Panc1 (cell line): Measurements from ENCODE around the gene NCKIPSD. TPM values are rescaled to one million over a fixed set of nuclear protein-coding genes. Genes with fewer than 3 reads are reported as not detected.
A peak's percentile ranks its signal among the peaks of the same experiment; 100 is the strongest.

Experiments used
- ATAC-seq: fragments of 200-7000 bp; cut with Tn5 transposase; 2 replicates; pipeline ENCODE4 v1.9.1; 2020; ENCODE audit warnings: mild to moderate bottlenecking, moderate library complexity
- BruUV-seq: library from RNA; stranded (reverse); fragments of 400-500 nt; replicated peaks from 2 replicates; lab custom pipeline; 2021; lab: Mats Ljungman, UMichigan
- CTCF ChIA-PET: fragments of 300-600 bp; sonication (Branson Sonifier 250); formaldehyde crosslinking; loops from one replicate; lab custom pipeline; 2022; ENCODE audit warnings: antibody characterized with exemption; lab: Charles Lee
- POLR2A ChIA-PET: fragments of 300-600 bp; sonication (Branson Sonifier 250); formaldehyde crosslinking; loops from one replicate; lab custom pipeline; 2022; ENCODE audit warnings: antibody characterized with exemption; lab: Charles Lee
- DNase-seq: peaks from one replicate; pipeline ENCODE4 v3.0.0-alpha.2; 2010; ENCODE audit warnings: low read depth, low spot score
- H3K27ac ChIP-seq: 2 replicates; pipeline ENCODE4 v1.5.1; 2011; ENCODE audit warnings: mild to moderate bottlenecking, low read length, inconsistent platforms
- H3K27me3 ChIP-seq: fragments of 200-500 bp; sonication (Bioruptor generic); 2 replicates; pipeline ENCODE4 v1.6.0; 2014; ENCODE audit warnings: low read length, inconsistent platforms; ENCODE audit not compliant: control insufficient read depth, insufficient read depth
- H3K36me3 ChIP-seq: fragments of 200-500 bp; sonication (Bioruptor generic); 2 replicates; pipeline ENCODE4 v1.5.1; 2014; ENCODE audit warnings: inconsistent platforms, mild to moderate bottlenecking, low read length, moderate library complexity; ENCODE audit not compliant: control insufficient read depth, insufficient read depth
- H3K4me1 ChIP-seq: 2 replicates; pipeline ENCODE4 v1.5.1; 2011; ENCODE audit warnings: inconsistent platforms, mild to moderate bottlenecking, low read length, moderate library complexity; ENCODE audit not compliant: control insufficient read depth, insufficient read depth
- H3K4me3 ChIP-seq, 2 experiments: 2 replicates each; pipeline ENCODE4 v1.5.1; 2011 to 2012; ENCODE audit warnings: low read depth in 2 of 2, low read length in 2 of 2, mild to moderate bottlenecking in 2 of 2, inconsistent platforms in 1 of 2, moderate library complexity in 1 of 2
- H3K9me3 ChIP-seq: fragments of 200-500 bp; sonication (Bioruptor generic); 2 replicates; pipeline ENCODE4 v1.5.1; 2014; ENCODE audit warnings: low read depth, mild to moderate bottlenecking, inconsistent platforms, low read length, moderate library complexity; ENCODE audit not compliant: control insufficient read depth, insufficient read depth
- POLR2AphosphoS5 ChIP-seq: IDR thresholded peaks from 2 replicates; pipeline ENCODE4 v1.6.1; 2012; ENCODE audit warnings: mild to moderate bottlenecking, low read depth, low read length, moderate library complexity
- REST ChIP-seq, 2 experiments: IDR thresholded peaks; 2 replicates each; pipeline ENCODE4 v1.6.1; 2011 to 2012; ENCODE audit warnings: low read depth in 2 of 2, control low read depth in 1 of 2, low read length in 1 of 2, mild to moderate bottlenecking in 1 of 2, moderate library complexity in 1 of 2; ENCODE audit not compliant: insufficient read depth in 1 of 2
- SIN3A ChIP-seq: IDR thresholded peaks from 2 replicates; pipeline ENCODE4 v1.6.1; 2012; ENCODE audit warnings: low read depth, mild to moderate bottlenecking, low read length, moderate library complexity, borderline replicate concordance; ENCODE audit not compliant: insufficient read depth
- TCF7L2 ChIP-seq: IDR thresholded peaks from 2 replicates; pipeline ENCODE4 v1.6.1; 2011; ENCODE audit warnings: mild to moderate bottlenecking, low read depth, low read length, inconsistent platforms
- in situ Hi-C: cut with HindIII; loops from 2 replicates; pipeline ENCODE4 v1.10.0; 2016; ENCODE audit warnings: low sequenced_read_pairs, low pct_unique_long_range_greater_than_20kb
- intact Hi-C: fragments of 100-400 bp; cut with micrococcal nuclease; formaldehyde crosslinking; loops from one replicate; pipeline ENCODE4 v1.10.0; 2022; ENCODE audit not compliant: unreplicated experiment
- total RNA-seq: library from RNA; stranded (reverse); gene quantifications from one replicate; pipeline ENCODE4 v1.2.1, GENCODE V29; 2021; ENCODE audit not compliant: unreplicated experiment
- TF ChIP-seq, protein P1 (sequence below): fragments of 450-650 bp; IDR thresholded peaks from 2 replicates; pipeline ENCODE4 v1.5.1; 2017; ENCODE audit warnings: mild to moderate bottlenecking

NCKIPSD gene
- total RNA-seq, 1 experiment from 2014 or later, result 26.8 TPM

DNA sequence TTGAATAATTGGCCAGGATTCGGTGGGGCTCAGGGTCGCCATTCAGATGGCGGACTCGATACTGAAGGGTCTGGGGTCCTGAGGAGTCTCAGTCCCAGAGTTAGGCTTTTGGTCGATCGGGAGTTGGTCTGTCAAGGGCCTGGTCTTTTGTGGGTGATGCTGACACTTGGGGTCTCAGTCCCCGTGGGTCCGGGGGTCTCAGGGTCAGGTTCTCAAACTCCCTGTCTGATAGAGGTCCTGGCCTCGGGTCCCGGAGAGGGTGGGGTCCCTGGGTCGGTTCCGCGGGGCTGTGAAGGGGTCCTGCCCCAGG, 467 bp downstream of the NCKIPSD start:
- POLR2A ChIA-PET, result no interaction called here

DNA sequence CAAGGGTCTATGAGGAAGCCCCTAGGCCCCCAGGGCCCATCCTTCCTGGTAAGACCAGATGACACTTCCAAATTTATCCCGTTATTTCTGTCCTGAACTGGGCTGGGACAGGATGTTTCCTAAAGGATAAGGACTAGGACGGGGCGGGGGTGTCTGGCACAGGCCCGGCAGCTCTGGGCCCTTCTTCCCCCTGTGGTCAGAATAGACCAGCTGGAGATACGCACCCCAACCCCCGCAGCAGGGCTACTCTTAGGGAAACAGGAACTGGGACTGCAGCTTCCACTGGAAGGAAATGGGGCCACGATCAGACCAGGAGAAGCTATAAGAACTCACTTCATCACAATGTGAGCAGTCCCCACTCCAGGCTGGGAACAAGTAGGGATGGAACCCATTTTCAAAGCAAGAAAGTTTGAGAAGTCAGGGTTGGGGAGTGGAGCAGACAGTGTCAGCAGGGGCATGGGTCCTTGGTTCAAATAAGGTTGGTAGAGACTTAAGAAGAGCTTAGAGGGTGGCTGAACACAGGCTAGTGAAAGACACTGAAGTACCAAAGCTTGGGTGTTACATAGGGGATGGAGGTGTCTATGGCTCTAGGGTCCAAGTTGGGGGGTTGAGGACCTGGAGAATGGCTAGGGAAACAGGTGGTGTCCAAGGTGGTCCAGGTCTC, 1.1 kb downstream of the NCKIPSD start:
- no peak for DNase-seq
- Histone ChIP-seq H3K9me3 (no peaks in the 10 kb centered on the region), H3K27me3 (no peaks in the 10 kb centered on the region), H3K27ac (peak overlapping the region; percentile 70; the same call in 1 of the 2 replicates), H3K4me1 (peaks cover 12% of the 10 kb centered on the region; the same call in 1 of the 2 replicates), H3K4me3 (peak overlapping the region; percentile 69 to 81), H3K36me3 (peaks cover 3% of the 10 kb centered on the region)
- TF ChIP-seq, protein P1, sequence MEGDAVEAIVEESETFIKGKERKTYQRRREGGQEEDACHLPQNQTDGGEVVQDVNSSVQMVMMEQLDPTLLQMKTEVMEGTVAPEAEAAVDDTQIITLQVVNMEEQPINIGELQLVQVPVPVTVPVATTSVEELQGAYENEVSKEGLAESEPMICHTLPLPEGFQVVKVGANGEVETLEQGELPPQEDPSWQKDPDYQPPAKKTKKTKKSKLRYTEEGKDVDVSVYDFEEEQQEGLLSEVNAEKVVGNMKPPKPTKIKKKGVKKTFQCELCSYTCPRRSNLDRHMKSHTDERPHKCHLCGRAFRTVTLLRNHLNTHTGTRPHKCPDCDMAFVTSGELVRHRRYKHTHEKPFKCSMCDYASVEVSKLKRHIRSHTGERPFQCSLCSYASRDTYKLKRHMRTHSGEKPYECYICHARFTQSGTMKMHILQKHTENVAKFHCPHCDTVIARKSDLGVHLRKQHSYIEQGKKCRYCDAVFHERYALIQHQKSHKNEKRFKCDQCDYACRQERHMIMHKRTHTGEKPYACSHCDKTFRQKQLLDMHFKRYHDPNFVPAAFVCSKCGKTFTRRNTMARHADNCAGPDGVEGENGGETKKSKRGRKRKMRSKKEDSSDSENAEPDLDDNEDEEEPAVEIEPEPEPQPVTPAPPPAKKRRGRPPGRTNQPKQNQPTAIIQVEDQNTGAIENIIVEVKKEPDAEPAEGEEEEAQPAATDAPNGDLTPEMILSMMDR, result no peak
- no peak for TF ChIP-seq POLR2AphosphoS5
- no peak for TF ChIP-seq SIN3A
- TF ChIP-seq REST (IDR thresholded peaks at IDR 0.05; ENCODE audit: insufficient read depth in 1 of 2, low read depth in 2 of 2, low read length in 1 of 2), result no peak
- TF ChIP-seq TCF7L2, result no peak
- BruUV-seq, result no TSS peak
- ChIA-PET POLR2A (interaction anchor here (0.6 kb wide), 1 partner anchor 13 kb away, joined by 4 read pairs; no protein-coding TSS in a partner anchor), CTCF (interaction anchor here (0.6 kb wide), 1 partner anchor 13 kb away, joined by 7 read pairs; no protein-coding TSS in a partner anchor)
- in situ Hi-C loops (no loop called here), intact Hi-C loops (no loop called here)
- ATAC-seq, result no peak

More for the DNA sequence above, 467 bp downstream of the NCKIPSD start:
- no peaks in the 10 kb centered on the region for H3K9me3 ChIP-seq
- peak overlapping the region; percentile 69 to 81 for H3K4me3 ChIP-seq
- TF ChIP-seq, protein P1, result no peak
- TF ChIP-seq REST (IDR thresholded peaks at IDR 0.05; ENCODE audit: insufficient read depth in 1 of 2, low read depth in 2 of 2, low read length in 1 of 2) (no peak), POLR2AphosphoS5 (no peak), TCF7L2 (no peak), SIN3A (no peak)
- DNase-seq (no peak), ATAC-seq (no peak)
- H3K4me1 ChIP-seq, result peaks cover 12% of the 10 kb centered on the region; the same call in 1 of the 2 replicates
- H3K27me3 ChIP-seq, result no peaks in the 10 kb centered on the region
- peak overlapping the region; percentile 85 for H3K27ac ChIP-seq
- CTCF ChIA-PET, result no interaction called here
- in situ Hi-C loops, result no loop called here
- no TSS peak for BruUV-seq
- intact Hi-C loops, result no loop called here
- peaks cover 3% of the 10 kb centered on the region for H3K36me3 ChIP-seq
